HepG2 (cell line): ENCODE results near the gene TSPAN31. TPM values are rescaled to one million over a fixed set of nuclear protein-coding genes. Genes with fewer than 3 reads are reported as not detected.
A peak's percentile ranks its signal among the peaks of the same experiment; 100 is the strongest.

Source experiments
- ATF7-NPFF ChIP-seq: sonication (generic); formaldehyde crosslinking; IDR thresholded peaks from 2 replicates; pipeline ENCODE4 v1.8.1; 2023; ENCODE audit warnings: mild to moderate bottlenecking, low read depth, missing genetic modification reagents, moderate library complexity
- HDAC6 ChIP-seq: fragments of 200-600 bp; sonication (generic); IDR thresholded peaks from 2 replicates; pipeline ENCODE4 v1.7.0; 2017; ENCODE audit warnings: mild to moderate bottlenecking, antibody characterized with exemption, low read length, low read depth
- HMG20B ChIP-seq: conservative IDR thresholded peaks from 2 replicates; pipeline ENCODE4 v1.6.1; 2016; ENCODE audit warnings: missing genetic modification reagents, missing compliant biosample characterization
- HOXA9 ChIP-seq: sonication (generic); formaldehyde crosslinking; IDR thresholded peaks from 2 replicates; pipeline ENCODE4 v1.8.1; 2022; ENCODE audit warnings: missing genetic modification reagents, mild to moderate bottlenecking, moderate library complexity, borderline replicate concordance
- RCOR2 ChIP-seq: IDR thresholded peaks from 2 replicates; pipeline ENCODE4 v1.6.1; 2016; ENCODE audit warnings: missing biosample characterization, missing genetic modification reagents
- REXO4 ChIP-seq: sonication (generic); formaldehyde crosslinking; IDR thresholded peaks from 2 replicates; pipeline ENCODE4 v1.8.0; 2022; ENCODE audit warnings: missing genetic modification reagents, mild to moderate bottlenecking, borderline replicate concordance
- SNAPC4 ChIP-seq: sonication (generic); formaldehyde crosslinking; IDR thresholded peaks from 2 replicates; pipeline ENCODE4 v1.4.0; 2020; ENCODE audit warnings: mild to moderate bottlenecking, missing genetic modification reagents
- ZBTB21 ChIP-seq: sonication (generic); formaldehyde crosslinking; IDR thresholded peaks from 2 replicates; pipeline ENCODE4 v1.4.0; 2020; ENCODE audit warnings: missing genetic modification reagents
- ZNF296 ChIP-seq: sonication (generic); formaldehyde crosslinking; conservative IDR thresholded peaks from 2 replicates; pipeline ENCODE4 v1.5.0; 2020; ENCODE audit warnings: mild to moderate bottlenecking, missing genetic modification reagents
- ZNF414 ChIP-seq: sonication (generic); formaldehyde crosslinking; IDR thresholded peaks from 2 replicates; pipeline ENCODE4 v1.5.0; 2020; ENCODE audit warnings: missing genetic modification reagents
- ZNF563 ChIP-seq: sonication (generic); formaldehyde crosslinking; IDR thresholded peaks from 2 replicates; pipeline ENCODE4 v1.8.0; 2022; ENCODE audit warnings: mild to moderate bottlenecking, moderate library complexity, missing genetic modification reagents
- ZNF577 ChIP-seq: sonication (generic); formaldehyde crosslinking; IDR thresholded peaks from 2 replicates; pipeline ENCODE4 v1.4.0; 2020; ENCODE audit warnings: mild to moderate bottlenecking, low read depth, missing genetic modification reagents, borderline replicate concordance
- ZSCAN21 ChIP-seq: sonication (generic); formaldehyde crosslinking; IDR thresholded peaks from 2 replicates; pipeline ENCODE4 v1.8.0; 2022; ENCODE audit warnings: mild to moderate bottlenecking, missing genetic modification reagents, moderate library complexity, borderline replicate concordance
- polyA plus RNA-seq, 8 experiments: library from polyadenylated mRNA; depleted of rRNA in 3 of 8; stranded (reverse) in 7 of 8; unstranded in 1 of 8; fragments of >200 nt; fragmentation: Illumina TruSeq in 4 of 8; extraction: Trizol in 4 of 8; gene quantifications; 2 replicates each; pipeline versions ENCODE4 v1.2.1 to v1.2.3, GENCODE V29; 2011 to 2016; ENCODE audit warnings: low read depth in 4 of 8, missing spikeins in 1 of 8, mixed read lengths in 1 of 8; ENCODE audit not compliant: insufficient read depth in 1 of 8
- total RNA-seq, 5 experiments: library from RNA; depleted of rRNA; stranded (reverse); fragments of >200 nt; fragmentation: Illumina TruSeq; extraction: Trizol; gene quantifications; 2 replicates each; pipeline ENCODE4 v1.2.3, GENCODE V29; 2016; ENCODE audit warnings: low read depth in 1 of 5
- TF ChIP-seq, protein P1 (sequence below): IDR thresholded peaks from 2 replicates; pipeline ENCODE4 v1.6.1; 2016; ENCODE audit warnings: missing compliant biosample characterization, missing genetic modification reagents, borderline replicate concordance
- TF ChIP-seq, protein P2 (sequence below): sonication (generic); formaldehyde crosslinking; IDR thresholded peaks from 2 replicates; pipeline ENCODE4 v1.9.0; 2021; ENCODE audit warnings: missing genetic modification reagents, mild to moderate bottlenecking, borderline replicate concordance
- TF ChIP-seq, protein P3 (sequence below): sonication (generic); formaldehyde crosslinking; IDR thresholded peaks from 2 replicates; pipeline ENCODE4 v1.5.1; 2020; ENCODE audit warnings: mild to moderate bottlenecking, missing genetic modification reagents

The TSPAN31 gene
- total and polyA plus RNA-seq, 2 of the 13 experiments (the other 11 are each of a cell fraction or from before 2014, with no cell fraction given): 10.4 to 24.6 TPM

- peak; percentile 42 for TF ChIP-seq ZBTB21 (CRISPR knock-in tag)
- TF ChIP-seq, protein P1, sequence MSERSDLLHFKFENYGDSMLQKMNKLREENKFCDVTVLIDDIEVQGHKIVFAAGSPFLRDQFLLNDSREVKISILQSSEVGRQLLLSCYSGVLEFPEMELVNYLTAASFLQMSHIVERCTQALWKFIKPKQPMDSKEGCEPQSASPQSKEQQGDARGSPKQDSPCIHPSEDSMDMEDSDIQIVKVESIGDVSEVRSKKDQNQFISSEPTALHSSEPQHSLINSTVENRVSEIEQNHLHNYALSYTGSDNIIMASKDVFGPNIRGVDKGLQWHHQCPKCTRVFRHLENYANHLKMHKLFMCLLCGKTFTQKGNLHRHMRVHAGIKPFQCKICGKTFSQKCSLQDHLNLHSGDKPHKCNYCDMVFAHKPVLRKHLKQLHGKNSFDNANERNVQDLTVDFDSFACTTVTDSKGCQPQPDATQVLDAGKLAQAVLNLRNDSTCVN (CRISPR knock-in tag): peak; percentile 53
- TF ChIP-seq HDAC6: no peak
- peak; percentile 90 for TF ChIP-seq ATF7-NPFF
- TF ChIP-seq RCOR2 (CRISPR knock-in tag): peak; percentile 45; the same call in 1 of the 2 replicates
- TF ChIP-seq ZNF563 (CRISPR knock-in tag): peak; percentile 80; the same call in 1 of the 2 replicates
- peak; percentile 91; the same call in 1 of the 2 replicates for TF ChIP-seq ZNF577 (CRISPR knock-in tag)
- TF ChIP-seq ZSCAN21 (CRISPR knock-in tag): peak; percentile 89
- peak; percentile 89 for TF ChIP-seq ZNF414 (CRISPR knock-in tag)
- 0 out of 2 replicates have a peak, but pooled peaks have one; percentile 31 for TF ChIP-seq HMG20B (CRISPR knock-in tag)
- TF ChIP-seq, protein P2, sequence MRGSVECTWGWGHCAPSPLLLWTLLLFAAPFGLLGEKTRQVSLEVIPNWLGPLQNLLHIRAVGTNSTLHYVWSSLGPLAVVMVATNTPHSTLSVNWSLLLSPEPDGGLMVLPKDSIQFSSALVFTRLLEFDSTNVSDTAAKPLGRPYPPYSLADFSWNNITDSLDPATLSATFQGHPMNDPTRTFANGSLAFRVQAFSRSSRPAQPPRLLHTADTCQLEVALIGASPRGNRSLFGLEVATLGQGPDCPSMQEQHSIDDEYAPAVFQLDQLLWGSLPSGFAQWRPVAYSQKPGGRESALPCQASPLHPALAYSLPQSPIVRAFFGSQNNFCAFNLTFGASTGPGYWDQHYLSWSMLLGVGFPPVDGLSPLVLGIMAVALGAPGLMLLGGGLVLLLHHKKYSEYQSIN (CRISPR knock-in tag): no peak
- TF ChIP-seq SNAPC4 (CRISPR knock-in tag): no peak
- TF ChIP-seq HOXA9 (CRISPR knock-in tag): peak; percentile 93; the same call in 1 of the 2 replicates
- TF ChIP-seq REXO4 (CRISPR knock-in tag): 0 out of 2 replicates have a peak, but pooled peaks have one; percentile 46
- TF ChIP-seq, protein P3, sequence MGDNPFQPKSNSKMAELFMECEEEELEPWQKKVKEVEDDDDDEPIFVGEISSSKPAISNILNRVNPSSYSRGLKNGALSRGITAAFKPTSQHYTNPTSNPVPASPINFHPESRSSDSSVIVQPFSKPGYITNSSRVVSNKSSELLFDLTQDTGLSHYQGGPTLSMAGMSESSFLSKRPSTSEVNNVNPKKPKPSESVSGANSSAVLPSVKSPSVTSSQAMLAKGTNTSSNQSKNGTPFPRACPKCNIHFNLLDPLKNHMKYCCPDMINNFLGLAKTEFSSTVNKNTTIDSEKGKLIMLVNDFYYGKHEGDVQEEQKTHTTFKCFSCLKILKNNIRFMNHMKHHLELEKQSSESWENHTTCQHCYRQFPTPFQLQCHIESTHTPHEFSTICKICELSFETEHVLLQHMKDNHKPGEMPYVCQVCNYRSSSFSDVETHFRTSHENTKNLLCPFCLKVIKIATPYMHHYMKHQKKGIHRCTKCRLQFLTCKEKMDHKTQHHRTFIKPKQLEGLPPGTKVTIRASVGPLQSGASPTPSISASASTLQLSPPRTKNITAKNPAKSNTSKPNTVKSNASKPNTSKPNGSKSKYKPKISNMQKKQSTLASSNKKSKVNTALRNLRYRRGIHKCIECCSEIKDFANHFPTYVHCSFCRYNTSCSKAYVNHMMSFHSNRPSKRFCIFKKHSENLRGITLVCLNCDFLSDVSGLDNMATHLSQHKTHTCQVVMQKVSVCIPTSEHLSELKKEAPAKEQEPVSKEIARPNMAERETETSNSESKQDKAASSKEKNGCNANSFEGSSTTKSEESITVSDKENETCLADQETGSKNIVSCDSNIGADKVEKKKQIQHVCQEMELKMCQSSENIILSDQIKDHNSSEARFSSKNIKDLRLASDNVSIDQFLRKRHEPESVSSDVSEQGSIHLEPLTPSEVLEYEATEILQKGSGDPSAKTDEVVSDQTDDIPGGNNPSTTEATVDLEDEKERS (CRISPR knock-in tag): peak; percentile 40; the same call in 1 of the 2 replicates
- TF ChIP-seq ZNF296 (CRISPR knock-in tag): no peak
These were observed 7.2 kb downstream of the TSPAN31 start, which contains the start of gene CDK4 (continued) for GRCh38 chr12:57751788-57752667.
